Neural progenitor cell (in vitro differentiated cells): Measurements from ENCODE around the gene SAT1.

Experiments used
- EZH2 ChIP-seq: fragments of 200-600 bp; sonication (generic); IDR thresholded peaks from 2 replicates; pipeline ENCODE4 v1.6.1; 2017; ENCODE audit warnings: antibody characterized with exemption, mild to moderate bottlenecking, moderate library complexity
- EZH2phosphoT487 ChIP-seq: fragments of 200-600 bp; sonication (generic); IDR thresholded peaks from 2 replicates; pipeline ENCODE4 v1.6.1; 2017; ENCODE audit warnings: antibody characterized with exemption
- TF ChIP-seq, protein P1 (sequence below): fragments of 200-600 bp; sonication (generic); IDR thresholded peaks from 2 replicates; pipeline ENCODE4 v1.5.1; 2017; ENCODE audit warnings: antibody characterized with exemption, mild to moderate bottlenecking

DNA sequence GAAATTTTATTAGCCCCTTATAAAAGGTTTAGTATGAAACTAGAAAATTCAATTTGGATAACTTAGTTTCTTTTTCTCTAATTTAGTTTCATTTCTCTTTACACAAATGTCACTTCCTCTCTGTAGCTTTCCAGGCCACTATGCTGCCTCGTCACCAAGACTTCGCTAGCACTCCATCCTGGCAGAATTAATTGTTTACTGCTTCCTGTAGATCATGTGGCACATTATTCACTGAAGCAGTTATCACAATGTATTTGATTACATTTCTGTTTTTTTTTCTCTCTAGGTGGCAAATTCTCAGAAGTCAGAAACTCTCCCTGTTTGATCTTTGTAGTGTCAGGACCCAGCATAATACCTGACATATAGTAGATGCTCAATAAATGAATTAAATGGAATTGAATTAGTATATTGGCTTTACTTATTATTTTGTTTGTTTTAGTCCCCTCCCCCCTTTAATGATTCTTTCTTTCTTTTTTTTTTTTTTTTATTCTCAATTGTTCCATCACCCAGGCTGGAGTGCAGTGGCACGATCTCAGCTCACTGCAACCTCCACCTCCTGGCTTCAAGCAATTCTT is 9.3 kb upstream of the SAT1 start:
- TF ChIP-seq, protein P1, sequence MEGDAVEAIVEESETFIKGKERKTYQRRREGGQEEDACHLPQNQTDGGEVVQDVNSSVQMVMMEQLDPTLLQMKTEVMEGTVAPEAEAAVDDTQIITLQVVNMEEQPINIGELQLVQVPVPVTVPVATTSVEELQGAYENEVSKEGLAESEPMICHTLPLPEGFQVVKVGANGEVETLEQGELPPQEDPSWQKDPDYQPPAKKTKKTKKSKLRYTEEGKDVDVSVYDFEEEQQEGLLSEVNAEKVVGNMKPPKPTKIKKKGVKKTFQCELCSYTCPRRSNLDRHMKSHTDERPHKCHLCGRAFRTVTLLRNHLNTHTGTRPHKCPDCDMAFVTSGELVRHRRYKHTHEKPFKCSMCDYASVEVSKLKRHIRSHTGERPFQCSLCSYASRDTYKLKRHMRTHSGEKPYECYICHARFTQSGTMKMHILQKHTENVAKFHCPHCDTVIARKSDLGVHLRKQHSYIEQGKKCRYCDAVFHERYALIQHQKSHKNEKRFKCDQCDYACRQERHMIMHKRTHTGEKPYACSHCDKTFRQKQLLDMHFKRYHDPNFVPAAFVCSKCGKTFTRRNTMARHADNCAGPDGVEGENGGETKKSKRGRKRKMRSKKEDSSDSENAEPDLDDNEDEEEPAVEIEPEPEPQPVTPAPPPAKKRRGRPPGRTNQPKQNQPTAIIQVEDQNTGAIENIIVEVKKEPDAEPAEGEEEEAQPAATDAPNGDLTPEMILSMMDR = no peak
- TF ChIP-seq EZH2 = no peak
- TF ChIP-seq EZH2phosphoT487 = no peak
